Stimulated activated CD8-positive, alpha-beta memory T cell treated with anti-CD3 and anti-CD28 coated beads, Interleukin-2, amount 100 ng/mL, for 48 hours (primary cell): ENCODE measurements around the gene NECTIN4.
A peak's percentile ranks its signal among the peaks of the same experiment; 100 is the strongest.
"Not testable (repeated sequence)": the region's sequence is repeated elsewhere in the genome, so short reads cannot be mapped to it uniquely, and the experiment has no call there.

ENCODE experiments used
- DNase-seq, 2 donors: peaks; one replicate each; pipeline ENCODE4 v3.0.0-alpha.2; 2020; ENCODE audit warnings: low read depth in 2 of 2

Gene NECTIN4

GRCh38 chr1:161054232-161054631 is 35.1 kb downstream of the NECTIN4 start:
- DNase-seq: no peak

GRCh38 chr1:161052899-161053298 is 36.5 kb downstream of the NECTIN4 start:
- DNase-seq: no peak

- DNase-seq: no peak
Measured at GRCh38 chr1:161051219-161051618, 38.1 kb downstream of the NECTIN4 start.

DNA sequence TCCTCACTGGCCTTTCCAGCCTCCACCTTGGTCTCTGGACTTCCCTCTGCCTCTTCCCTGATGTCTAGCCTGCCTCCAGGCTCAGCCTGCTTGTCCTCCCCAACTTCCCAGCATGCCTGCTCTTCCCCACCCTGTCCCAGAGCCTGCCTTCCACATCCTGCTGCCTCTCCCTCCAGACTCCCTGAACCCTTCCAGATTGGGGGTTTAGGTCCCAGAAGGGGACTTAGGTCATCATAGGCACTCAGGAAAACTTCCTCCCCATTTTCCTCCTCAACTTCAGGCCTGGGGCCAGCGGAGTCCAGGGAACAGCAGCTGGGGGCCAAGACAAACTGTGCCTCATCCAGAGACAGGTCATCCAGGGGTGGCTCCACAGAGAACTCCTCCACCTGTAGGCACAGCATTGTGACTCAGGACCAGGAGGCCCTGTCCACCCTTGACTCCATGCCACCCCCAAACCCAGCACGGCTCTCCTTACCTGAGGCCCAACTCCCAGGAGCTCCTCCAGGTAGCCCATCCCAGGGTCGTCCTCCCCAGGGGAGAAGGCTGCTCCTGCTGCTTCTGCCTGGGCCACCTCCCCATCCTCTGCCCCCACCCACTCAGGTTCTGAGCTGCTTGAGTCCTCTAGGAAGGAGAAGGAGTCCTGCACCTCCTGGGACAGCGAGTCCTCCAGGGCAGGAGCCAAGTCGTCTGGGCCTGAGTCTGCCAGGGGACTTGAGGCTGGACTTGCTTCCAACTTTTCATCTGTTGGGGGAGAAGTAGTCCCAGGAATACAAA is 40.2 kb downstream of the NECTIN4 start:
- DNase-seq: no peak

DNA sequence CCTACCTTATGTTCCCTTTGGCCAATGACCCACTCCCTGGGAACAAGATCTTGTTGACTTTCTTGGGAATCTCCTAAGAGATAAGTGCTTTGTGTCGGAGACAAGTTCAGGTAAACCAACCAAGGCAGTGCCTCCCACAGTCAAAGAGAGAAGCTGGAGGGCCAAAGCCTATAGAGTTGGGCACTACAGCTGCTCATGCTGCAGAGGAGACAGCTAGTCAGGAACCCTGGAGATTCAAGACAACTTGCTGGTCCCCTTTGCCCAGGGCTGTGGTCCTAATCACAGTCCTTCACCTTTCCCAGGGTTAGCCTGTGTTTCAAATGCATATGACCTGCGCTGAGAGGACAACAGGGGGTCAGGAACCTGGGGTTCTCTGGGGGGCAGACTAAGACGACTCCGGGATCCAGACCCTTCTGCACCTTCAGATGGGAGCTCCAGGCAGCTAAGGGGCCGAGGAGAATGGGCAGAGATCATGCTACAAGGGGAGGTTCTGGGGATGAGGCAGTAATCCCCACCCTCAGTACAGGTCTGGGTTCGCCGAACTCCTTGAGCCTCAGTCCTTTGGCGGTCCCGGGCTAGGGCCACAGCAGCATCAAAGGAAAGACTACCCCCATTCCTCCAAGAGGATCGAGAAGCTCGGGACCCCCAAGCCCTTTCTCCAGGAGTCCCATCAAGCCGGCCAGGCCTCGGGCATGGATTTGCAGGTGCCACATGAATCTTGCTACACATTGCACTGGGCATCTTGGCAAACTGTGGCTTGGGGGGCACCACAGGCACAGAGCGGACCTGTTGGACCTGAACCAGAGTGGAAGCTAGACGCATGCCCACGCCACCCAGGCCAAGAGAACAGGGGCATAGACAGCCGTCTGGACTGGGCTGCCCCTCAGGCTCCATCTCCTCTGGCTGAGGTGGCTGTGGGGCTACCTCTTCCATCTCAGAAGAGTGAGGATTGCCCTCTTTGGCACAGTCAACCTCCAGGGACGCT is 41.6 kb downstream of the NECTIN4 start:
- no peak for DNase-seq

GRCh38 chr1:161046605-161047228 is 42.6 kb downstream of the NECTIN4 start:
- no peak for DNase-seq

GRCh38 chr1:161045736-161046604 is 43.4 kb downstream of the NECTIN4 start, which contains the start of gene USF1:
Gene USF1 (minus strand): TSS chr1:161045977. CDS start chr1:161043275, 2,702 bp downstream.
- DNase-seq: peak; percentile 79 to 89

- peak in 1 of 2 donors; percentile 54 for DNase-seq
Measured at GRCh38 chr1:161044908-161045735, 44.2 kb downstream of the NECTIN4 start.

DNA sequence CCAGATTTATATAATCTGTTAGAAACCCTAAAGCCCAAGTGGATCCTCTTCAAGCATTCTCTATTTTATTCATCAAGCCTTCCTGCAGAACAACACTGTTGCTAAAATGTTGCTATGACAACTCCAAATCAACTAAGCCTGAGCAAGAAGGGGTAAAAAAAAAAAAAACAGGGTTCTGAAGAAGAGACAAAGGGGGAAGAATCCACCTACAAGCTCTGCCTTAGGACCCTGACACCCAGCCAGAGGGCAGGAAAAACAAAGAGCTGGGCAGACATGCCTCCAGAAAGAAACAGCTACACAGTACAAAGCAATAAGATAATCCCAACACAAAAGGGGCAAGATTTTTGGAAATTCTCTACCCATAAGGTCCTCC is 44.8 kb downstream of the NECTIN4 start:
- DNase-seq: no peak

DNA sequence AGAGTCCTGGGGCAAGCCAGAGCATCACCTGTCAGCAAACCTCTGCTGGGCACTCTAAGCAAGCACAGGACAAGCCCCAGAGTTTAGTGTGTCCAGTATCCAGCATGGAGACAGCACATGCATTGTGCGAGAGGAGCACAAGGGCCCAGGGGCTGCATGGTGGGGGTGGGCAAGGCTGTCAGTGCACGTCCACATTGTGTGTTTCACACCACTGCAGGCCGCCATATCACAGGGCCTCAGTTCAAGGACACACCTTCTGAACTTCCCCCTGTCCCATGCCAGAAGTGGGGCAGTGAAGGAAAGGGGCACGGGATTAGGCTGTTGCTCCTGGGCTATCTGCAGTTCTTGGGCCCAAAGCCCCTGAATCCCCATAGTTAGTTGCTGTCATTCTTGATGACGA is 49.8 kb downstream of the NECTIN4 start:
- no peak for DNase-seq

DNA sequence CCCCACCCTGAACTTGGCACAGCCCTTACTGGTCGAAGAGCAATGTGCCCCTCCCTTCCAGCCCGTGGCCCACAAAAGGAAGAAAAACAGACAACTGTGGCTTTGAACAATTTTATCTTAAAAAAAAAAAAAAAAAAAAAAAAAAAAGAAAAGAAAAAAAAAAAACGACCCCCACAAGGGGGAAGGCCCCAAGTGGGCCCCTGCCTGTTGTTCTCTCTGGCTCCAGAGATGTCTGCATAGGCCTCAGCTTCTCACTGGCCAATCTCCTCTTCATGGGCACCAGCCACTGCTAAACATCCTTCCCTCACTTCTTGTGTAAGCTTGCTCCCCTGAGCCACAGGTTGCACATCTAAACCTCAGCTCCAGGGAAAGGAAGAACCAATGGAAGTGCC is 50.2 kb downstream of the NECTIN4 start:
- DNase-seq: no peak

DNA sequence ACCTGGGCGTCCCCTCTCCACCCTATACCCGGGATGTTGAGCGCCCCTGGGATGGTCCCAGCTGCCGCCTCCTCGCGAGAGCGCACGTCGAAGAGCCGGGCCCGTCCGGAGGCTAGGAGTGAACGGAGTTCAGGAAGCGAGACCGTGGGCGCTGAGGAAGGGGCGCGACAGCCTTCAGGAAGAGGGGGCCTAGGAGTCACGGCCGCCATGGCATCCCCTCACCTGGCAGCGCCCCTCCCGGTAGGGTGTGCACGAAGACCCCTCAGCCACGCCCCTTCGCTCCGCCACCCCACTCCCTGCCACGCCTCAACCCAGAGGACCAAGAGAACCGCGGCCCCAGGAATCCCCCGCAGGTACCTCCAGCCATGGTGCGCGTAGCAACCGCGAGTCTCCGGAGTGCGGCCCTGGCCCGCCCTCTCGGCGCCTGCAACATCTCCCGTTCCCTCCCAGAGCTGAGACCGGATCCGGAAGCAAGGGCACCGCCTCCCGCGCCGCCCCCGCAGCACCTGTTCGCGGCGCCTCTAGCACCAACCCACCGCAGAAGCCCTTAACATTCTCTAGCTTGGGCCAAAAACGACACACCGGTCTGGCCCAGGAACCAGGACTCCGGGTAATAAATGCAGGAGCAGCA is 50.7 kb downstream of the NECTIN4 start, which contains the start of gene TSTD1:
Gene TSTD1 (minus strand): TSS at position 442 of the 631 bp plus-strand sequence. CDS start 75 bp downstream, at position 367.
- DNase-seq: peak; percentile 78 to 81

DNA sequence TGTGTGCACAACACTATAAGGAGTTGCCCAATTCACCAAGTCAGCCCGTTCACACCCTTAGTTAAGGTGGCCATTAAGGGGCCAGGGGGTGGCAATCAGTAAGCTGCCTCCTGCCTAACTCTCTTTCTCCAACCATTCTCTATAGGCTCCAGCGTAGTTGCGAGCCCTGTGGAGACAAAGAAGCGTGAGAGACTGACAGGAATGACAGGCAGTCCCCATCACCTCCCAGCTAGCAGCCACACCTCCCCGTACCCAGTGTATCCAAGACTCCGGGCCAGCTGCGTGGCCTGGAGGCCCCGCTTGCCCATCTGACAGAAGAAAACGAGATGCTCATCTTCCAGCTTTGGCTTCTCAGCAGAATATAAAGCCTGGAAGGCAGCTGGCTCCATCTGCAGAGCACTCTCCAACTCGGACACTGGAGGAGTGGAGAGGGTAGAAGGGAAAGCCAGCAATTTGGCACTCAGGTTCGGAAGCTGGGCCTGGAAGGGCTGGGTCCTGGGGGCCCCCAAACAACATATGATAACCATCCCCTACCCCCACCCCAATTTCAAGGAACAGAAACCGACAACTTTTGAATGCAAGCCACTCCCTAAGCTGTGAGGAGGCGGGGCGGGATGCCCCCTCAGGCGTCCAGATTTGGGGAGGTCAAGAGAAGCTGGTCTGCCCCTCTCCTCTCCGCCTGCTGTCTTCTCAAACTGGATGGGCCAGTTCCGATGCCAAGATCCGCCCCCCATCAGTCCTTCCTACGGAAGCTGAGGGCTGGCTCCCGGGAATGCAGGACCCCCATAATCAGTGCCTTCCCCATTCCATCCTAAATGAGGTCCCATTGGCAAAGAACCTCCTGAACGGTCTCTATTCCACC is 51.5 kb downstream of the NECTIN4 start:
- DNase-seq: no peak

- DNase-seq: no peak
Measured at GRCh38 chr1:161033751-161034150, 55.6 kb downstream of the NECTIN4 start.

GRCh38 chr1:161032409-161032808 is 56.9 kb downstream of the NECTIN4 start:
- DNase-seq: no peak

GRCh38 chr1:161031874-161032273 is 57.5 kb downstream of the NECTIN4 start:
- DNase-seq: no peak

- not testable (repeated sequence) for DNase-seq
Measured at GRCh38 chr1:161029466-161029865, 59.9 kb downstream of the NECTIN4 start.

- DNase-seq: not testable (repeated sequence)
Measured at GRCh38 chr1:161026954-161027353, 62.4 kb downstream of the NECTIN4 start.

DNA sequence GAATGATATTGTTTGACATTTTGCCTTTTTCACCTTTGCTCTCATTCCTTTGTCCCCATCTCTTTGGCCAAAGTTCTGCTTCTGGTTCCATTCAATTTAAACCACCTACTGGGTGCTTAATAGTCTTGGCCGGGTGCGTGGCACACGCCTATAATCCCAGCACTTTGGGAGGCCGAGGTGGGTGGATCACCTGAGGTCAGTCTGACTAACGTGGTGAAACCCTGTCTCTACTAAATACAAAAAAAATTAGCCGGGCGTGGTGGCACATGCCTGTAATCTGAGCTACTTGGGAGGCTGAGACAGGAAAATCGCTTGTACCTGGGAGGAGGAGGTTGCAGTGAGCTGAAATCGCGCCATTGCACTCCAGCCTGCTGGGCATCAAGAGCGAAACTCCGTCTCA is 66.9 kb downstream of the NECTIN4 start:
- DNase-seq: not testable (repeated sequence)
